GM19240 (cell line): ENCODE data around the gene RAC3.

Source experiments
- DNase-seq: peaks from one replicate; pipeline ENCODE4 v3.0.0; 2011; ENCODE audit warnings: low spot score; ENCODE audit not compliant: insufficient read length

Gene RAC3

GRCh38 chr17:82012261-82012639 lies 19.2 kb upstream of the RAC3 start:
- DNase-seq: no peak

- no peak for DNase-seq
These were observed 18.7 kb upstream of the RAC3 start for GRCh38 chr17:82012640-82013295.

GRCh38 chr17:82013341-82013740 lies 18.1 kb upstream of the RAC3 start:
- no peak for DNase-seq

- DNase-seq: no peak
These were observed 17.6 kb upstream of the RAC3 start for GRCh38 chr17:82013772-82014321.

GRCh38 chr17:82014432-82014831 lies 17.0 kb upstream of the RAC3 start:
- DNase-seq: no peak

- no peak for DNase-seq
These were observed 16.5 kb upstream of the RAC3 start for GRCh38 chr17:82014971-82015310.

GRCh38 chr17:82015311-82015971 lies 16.0 kb upstream of the RAC3 start:
- DNase-seq: no peak

- no peak for DNase-seq
These were observed 15.2 kb upstream of the RAC3 start for GRCh38 chr17:82016061-82016874.

GRCh38 chr17:82016875-82017459 lies 14.5 kb upstream of the RAC3 start:
- no peak for DNase-seq

- no peak for DNase-seq
These were observed 13.8 kb upstream of the RAC3 start for GRCh38 chr17:82017612-82018151.

GRCh38 chr17:82018152-82018988 lies 13.1 kb upstream of the RAC3 start:
- DNase-seq: no peak

- no peak for DNase-seq
These were observed 12.3 kb upstream of the RAC3 start for GRCh38 chr17:82018989-82019689.

- DNase-seq: peak; percentile 66
These were observed 11.5 kb upstream of the RAC3 start for GRCh38 chr17:82019690-82020571.

- DNase-seq: no peak
These were observed 10.8 kb upstream of the RAC3 start for GRCh38 chr17:82020572-82021106.

- no peak for DNase-seq
These were observed 10.2 kb upstream of the RAC3 start for GRCh38 chr17:82021107-82021899.

- DNase-seq: no peak
These were observed 9.6 kb upstream of the RAC3 start for GRCh38 chr17:82021900-82022309.

- DNase-seq: no peak
These were observed 9.0 kb upstream of the RAC3 start, which contains the start of gene CENPX for GRCh38 chr17:82022310-82022980. Gene CENPX, minus strand, starts transcription at chr17:82022878. Its CDS starts 17 bp downstream, at chr17:82022861.
